H1 (cell line): ENCODE results near the gene SKAP1. TPM values are rescaled to one million over a fixed set of nuclear protein-coding genes. Genes with fewer than 3 reads are reported as not detected.

Source experiments
- CEBPB ChIP-seq: IDR thresholded peaks from 2 replicates; pipeline ENCODE4 v1.6.1; 2012; ENCODE audit warnings: low read depth, low read length
- CTBP2 ChIP-seq: IDR thresholded peaks from 2 replicates; pipeline ENCODE4 v1.7.0; 2011; ENCODE audit warnings: borderline replicate concordance, mild to moderate bottlenecking, moderate library complexity, mixed read lengths, low read length; ENCODE audit not compliant: insufficient read depth, insufficient read length
- JUN ChIP-seq: IDR thresholded peaks from 2 replicates; pipeline ENCODE4 v1.6.1; 2011; ENCODE audit warnings: low read depth, mild to moderate bottlenecking, improper control_type of control experiment, low read length
- KDM5A ChIP-seq: fragments of 200-600 bp; IDR thresholded peaks from 2 replicates; pipeline ENCODE4 v1.7.1; 2012; ENCODE audit warnings: mild to moderate bottlenecking, low read length, inconsistent platforms, mixed read lengths
- POLR2AphosphoS5 ChIP-seq: IDR thresholded peaks from 2 replicates; pipeline ENCODE4 v1.6.1; 2011; ENCODE audit warnings: low read depth, low read length
- TBP ChIP-seq: IDR thresholded peaks from 2 replicates; pipeline ENCODE4 v1.6.1; 2011; ENCODE audit warnings: low read depth, low read length, improper control_type of control experiment
- polyA plus RNA-seq, 7 experiments: library from polyadenylated mRNA; depleted of rRNA in 3 of 7; stranded (reverse) in 5 of 7; unstranded in 2 of 7; fragments of >200 nt in 5 of 7; fragments of 200-250 nt in 2 of 7; gene quantifications; 1 replicate in 5 of 7; 2 replicates in 1 of 7; 4 replicates in 1 of 7; pipeline versions ENCODE4 v1.2.1 to v1.2.3, GENCODE V29; 2011 to 2013; ENCODE audit warnings: missing spikeins in 2 of 7, mixed read lengths in 2 of 7
- total RNA-seq: library from RNA; stranded (reverse); fragmentation: NEBNext Ultra II Directional; extraction: Animal tissue kit (Norgen Biotek cat#: 25700); gene quantifications from 2 replicates; pipeline ENCODE4 v1.2.1, GENCODE V29; 2021
- TF ChIP-seq, protein P1 (sequence below): IDR thresholded peaks from 2 replicates; pipeline ENCODE4 v1.6.1; 2012; ENCODE audit warnings: low read length, inconsistent platforms
- TF ChIP-seq, protein P2 (sequence below): IDR thresholded peaks from 2 replicates; pipeline ENCODE4 v1.6.1; 2012; ENCODE audit warnings: inconsistent platforms

The SKAP1 gene
- total and polyA plus RNA-seq, 2 of the 8 experiments (the other 6 are each of a cell fraction or from before 2014, with no cell fraction given) = not detected

DNA sequence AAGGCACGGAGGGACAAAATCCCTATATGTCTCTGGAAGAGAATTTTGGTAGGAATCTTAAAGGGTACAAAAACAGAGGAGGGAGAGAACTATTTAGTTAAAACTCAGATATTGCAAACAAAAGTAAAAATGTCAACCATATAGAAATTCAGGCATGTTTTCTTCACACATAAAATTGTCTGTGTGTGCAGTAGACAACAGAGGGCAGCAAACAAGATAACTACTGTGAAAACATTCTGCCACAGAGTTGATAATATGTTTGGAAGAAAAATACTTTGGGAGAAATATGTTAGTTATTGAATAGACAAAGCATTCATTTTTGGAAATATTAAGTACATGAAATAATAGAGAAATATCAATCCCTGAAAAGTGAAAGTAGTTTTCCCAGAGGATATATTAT, 266.2 kb downstream of the SKAP1 start (continued):
- TF ChIP-seq, protein P1, sequence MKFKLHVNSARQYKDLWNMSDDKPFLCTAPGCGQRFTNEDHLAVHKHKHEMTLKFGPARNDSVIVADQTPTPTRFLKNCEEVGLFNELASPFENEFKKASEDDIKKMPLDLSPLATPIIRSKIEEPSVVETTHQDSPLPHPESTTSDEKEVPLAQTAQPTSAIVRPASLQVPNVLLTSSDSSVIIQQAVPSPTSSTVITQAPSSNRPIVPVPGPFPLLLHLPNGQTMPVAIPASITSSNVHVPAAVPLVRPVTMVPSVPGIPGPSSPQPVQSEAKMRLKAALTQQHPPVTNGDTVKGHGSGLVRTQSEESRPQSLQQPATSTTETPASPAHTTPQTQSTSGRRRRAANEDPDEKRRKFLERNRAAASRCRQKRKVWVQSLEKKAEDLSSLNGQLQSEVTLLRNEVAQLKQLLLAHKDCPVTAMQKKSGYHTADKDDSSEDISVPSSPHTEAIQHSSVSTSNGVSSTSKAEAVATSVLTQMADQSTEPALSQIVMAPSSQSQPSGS = no peak
- TF ChIP-seq TBP (no peak), KDM5A (no peak), CEBPB (no peak), POLR2AphosphoS5 (no peak), JUN (no peak), CTBP2 (no peak)
- TF ChIP-seq, protein P2, sequence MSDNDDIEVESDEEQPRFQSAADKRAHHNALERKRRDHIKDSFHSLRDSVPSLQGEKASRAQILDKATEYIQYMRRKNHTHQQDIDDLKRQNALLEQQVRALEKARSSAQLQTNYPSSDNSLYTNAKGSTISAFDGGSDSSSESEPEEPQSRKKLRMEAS = no peak
